22Rv1 (cell line): ENCODE measurements around the gene CAMTA1.

Source experiments
- H3K27ac ChIP-seq: fragments of 450-650 bp; 2 replicates; pipeline ENCODE4 v1.5.1; 2017
- ZFX ChIP-seq: fragments of 450-650 bp; IDR thresholded peaks from 2 replicates; pipeline ENCODE4 v1.6.1; 2017; ENCODE audit warnings: antibody characterized with exemption, borderline replicate concordance
- TF ChIP-seq, protein P1 (sequence below): fragments of 450-650 bp; IDR thresholded peaks from 2 replicates; pipeline ENCODE4 v1.5.1; 2017; ENCODE audit warnings: mild to moderate bottlenecking

The CAMTA1 gene

DNA sequence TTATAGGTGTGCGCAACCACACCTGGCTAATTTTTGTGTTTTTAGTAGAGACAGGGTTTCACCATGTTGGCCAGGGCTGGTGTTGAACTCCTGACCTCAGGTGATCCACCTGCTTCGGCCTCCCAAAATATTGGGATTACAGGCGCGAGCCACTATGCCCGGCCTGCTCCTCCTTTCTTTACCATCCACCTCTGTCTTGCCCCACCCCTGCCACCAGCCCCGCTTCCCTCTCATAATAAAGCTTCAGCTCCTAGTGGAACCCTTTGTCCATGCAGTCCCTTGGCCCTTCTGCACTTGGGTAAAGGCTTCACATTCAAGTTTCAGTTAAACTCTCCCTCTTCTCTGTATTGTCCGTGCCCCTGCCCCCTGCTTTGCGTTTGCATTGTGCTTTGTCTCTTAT lies 120.1 kb downstream of the CAMTA1 start:
- TF ChIP-seq, protein P1, sequence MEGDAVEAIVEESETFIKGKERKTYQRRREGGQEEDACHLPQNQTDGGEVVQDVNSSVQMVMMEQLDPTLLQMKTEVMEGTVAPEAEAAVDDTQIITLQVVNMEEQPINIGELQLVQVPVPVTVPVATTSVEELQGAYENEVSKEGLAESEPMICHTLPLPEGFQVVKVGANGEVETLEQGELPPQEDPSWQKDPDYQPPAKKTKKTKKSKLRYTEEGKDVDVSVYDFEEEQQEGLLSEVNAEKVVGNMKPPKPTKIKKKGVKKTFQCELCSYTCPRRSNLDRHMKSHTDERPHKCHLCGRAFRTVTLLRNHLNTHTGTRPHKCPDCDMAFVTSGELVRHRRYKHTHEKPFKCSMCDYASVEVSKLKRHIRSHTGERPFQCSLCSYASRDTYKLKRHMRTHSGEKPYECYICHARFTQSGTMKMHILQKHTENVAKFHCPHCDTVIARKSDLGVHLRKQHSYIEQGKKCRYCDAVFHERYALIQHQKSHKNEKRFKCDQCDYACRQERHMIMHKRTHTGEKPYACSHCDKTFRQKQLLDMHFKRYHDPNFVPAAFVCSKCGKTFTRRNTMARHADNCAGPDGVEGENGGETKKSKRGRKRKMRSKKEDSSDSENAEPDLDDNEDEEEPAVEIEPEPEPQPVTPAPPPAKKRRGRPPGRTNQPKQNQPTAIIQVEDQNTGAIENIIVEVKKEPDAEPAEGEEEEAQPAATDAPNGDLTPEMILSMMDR, result no peak
- TF ChIP-seq ZFX, result no peak
- H3K27ac ChIP-seq, result no peak overlapping the region

DNA sequence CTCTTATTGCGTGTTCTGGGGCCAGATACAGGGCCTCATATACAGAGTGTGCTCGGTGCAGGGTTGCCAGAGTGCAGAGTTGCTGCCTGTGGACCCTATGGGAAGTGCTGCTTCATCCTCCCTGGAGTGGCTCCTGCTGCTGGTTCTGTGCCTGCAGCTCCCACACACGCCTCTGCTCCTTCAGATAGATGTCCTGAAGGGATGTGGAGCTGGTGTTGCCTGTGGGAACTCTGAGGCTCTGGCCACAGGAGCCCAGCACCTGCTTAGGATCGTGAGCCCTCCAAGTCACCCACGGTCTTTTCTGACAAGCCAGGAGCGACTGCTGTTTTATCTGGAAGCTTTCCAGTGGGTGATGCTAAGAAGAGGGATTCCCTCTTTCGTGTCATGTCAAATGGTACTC lies 120.5 kb downstream of the CAMTA1 start:
- TF ChIP-seq, protein P1, result no peak
- TF ChIP-seq ZFX, result no peak
- H3K27ac ChIP-seq, result no peak overlapping the region

DNA sequence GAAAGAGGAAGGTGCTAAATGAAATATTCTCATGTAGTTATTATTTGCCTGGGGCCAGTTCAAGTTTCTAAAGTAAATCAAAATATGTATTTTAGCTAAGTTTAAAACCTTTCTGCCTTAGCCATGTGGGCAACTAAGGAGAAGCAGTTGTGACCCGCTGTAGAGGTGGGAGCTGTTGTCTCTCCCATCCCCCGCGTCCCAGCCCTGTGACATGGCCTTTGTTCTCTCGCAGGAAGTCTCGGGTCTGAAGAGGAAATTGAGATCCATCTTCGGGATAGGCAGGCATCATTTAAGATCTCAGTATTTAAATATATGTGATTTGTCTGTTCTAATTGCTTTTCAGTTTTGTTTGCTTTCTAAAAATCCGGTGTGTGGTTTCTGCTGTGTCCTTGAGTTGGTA lies 121.5 kb downstream of the CAMTA1 start:
- H3K27ac ChIP-seq, result no peak overlapping the region
- TF ChIP-seq, protein P1, result no peak
- TF ChIP-seq ZFX, result no peak

DNA sequence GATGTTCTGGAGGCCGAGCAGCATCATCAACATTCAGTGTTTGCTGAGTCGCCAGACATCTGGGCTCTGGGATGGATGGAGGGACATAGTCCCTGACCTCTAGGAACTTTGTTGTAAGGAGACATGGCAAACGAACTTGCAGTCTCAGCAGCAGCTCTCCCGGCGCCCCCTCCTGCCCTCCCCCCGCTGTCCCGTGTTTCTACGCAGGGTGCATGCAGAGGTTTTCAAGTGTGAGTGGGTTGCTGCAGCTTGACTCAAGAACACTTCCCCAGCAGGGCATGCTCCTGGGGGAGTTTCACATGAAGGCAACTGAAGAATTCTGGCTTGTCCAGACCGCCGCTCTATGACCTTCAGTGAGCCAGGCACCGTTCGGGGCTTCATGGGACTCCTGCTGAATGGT lies 121.9 kb downstream of the CAMTA1 start:
- no peak for TF ChIP-seq ZFX
- TF ChIP-seq, protein P1, result no peak
- no peak overlapping the region for H3K27ac ChIP-seq

DNA sequence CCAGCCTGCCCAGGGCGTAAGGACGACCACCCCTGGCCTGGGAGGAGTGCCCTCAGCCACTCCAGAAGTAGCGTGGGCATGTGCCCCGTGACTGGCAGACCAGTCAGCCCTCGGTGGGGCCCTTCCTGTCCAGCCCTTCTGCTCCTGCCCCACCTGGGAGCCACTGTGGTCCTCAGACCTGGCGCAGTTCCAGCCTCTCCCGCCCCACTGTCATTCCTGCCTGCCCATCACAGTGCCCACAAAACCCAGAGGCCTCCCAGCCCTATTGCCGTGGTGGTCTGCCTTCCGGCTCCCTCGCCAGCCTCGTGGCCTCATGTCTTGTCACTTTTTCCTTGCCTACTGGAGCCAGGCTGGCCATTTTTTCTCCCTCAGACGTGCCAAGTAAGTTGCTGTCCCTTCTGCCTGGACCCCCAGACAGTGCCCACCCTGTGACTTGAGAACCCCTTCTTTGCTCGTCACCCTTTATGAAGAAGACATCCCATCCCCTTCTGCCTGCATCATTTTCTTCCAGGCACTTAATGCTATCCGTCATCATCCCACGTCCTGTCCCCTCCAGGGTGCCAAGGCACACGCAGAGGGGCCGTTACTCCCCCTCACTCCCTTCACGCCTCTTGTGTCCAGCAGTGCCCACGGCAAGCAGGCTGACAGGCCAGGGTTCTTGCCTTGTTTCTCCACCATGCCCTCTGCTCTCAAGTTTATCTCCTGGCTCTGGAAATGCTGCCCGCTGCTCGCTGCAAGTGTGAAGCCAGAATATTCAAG lies 122.6 kb downstream of the CAMTA1 start:
- TF ChIP-seq, protein P1, result no peak
- TF ChIP-seq ZFX, result no peak
- H3K27ac ChIP-seq, result no peak overlapping the region

DNA sequence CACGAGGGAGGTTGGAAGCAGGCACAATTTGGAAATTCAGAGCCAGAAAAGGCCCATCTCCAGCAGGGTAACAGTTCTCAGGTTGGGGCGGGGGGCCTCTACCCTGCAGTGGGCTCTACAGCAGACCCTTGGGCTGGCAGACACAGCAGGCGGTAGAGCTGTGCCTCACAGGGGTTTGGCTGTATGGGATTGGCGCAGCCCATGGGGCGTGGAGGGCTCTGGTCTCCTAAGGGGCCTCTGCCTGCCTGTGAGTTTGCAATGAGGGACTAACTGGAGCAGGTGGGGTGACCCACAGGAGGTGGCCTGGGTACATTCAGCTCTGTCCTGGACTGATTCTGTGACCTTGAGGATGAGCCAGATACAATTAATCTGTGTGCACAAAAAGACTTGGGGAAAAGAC lies 124.1 kb downstream of the CAMTA1 start:
- H3K27ac ChIP-seq, result no peak overlapping the region
- no peak for TF ChIP-seq ZFX
- TF ChIP-seq, protein P1, result no peak

DNA sequence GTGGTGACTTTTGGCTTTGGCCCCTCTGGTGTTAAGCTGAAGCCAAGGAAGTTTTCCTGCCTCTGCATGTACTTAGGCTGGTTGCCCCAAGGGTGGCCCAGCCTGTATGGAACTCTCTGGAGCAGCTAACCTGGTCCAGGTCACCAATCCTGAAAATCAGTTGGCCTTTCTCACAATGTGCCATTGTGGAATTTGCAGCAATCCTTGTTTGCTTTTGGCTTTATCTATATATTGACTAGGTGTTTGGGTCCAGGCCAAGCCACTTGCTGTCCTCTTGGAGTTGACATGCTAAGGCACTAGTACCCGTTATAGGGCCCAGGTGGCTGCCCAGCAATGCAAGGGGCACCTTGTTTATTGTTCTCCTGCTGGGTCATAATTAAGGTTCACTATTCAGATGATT lies 124.6 kb downstream of the CAMTA1 start:
- TF ChIP-seq, protein P1, result no peak
- TF ChIP-seq ZFX, result no peak
- no peak overlapping the region for H3K27ac ChIP-seq
